HepG2 (cell line): ENCODE results near the gene MTRF1. TPM values are rescaled to one million over a fixed set of nuclear protein-coding genes. Genes with fewer than 3 reads are reported as not detected.

Experiments
- BHLHE40 ChIP-seq: IDR thresholded peaks from 2 replicates; pipeline ENCODE4 v1.6.1; 2011; ENCODE audit warnings: low read length, improper control_type of control experiment
- CENPX ChIP-seq: sonication (generic); formaldehyde crosslinking; IDR thresholded peaks from 2 replicates; pipeline ENCODE4 v1.9.0; 2021; ENCODE audit warnings: mild to moderate bottlenecking, missing genetic modification reagents, moderate library complexity
- CHD4 ChIP-seq: fragments of 200-600 bp; sonication (generic); IDR thresholded peaks from 2 replicates; pipeline ENCODE4 v1.7.0; 2017; ENCODE audit warnings: mild to moderate bottlenecking, low read length, borderline replicate concordance
- HOXA3 ChIP-seq: sonication (generic); formaldehyde crosslinking; IDR thresholded peaks from 2 replicates; pipeline ENCODE4 v1.5.0; 2020; ENCODE audit warnings: missing genetic modification reagents
- KLF15 ChIP-seq: sonication (generic); formaldehyde crosslinking; IDR thresholded peaks from 2 replicates; pipeline ENCODE4 v1.8.1; 2023; ENCODE audit warnings: borderline replicate concordance, mild to moderate bottlenecking, inconsistent platforms, missing genetic modification reagents, mixed read lengths
- KLF9 ChIP-seq: IDR thresholded peaks from 2 replicates; pipeline ENCODE4 v1.6.1; 2016; ENCODE audit warnings: low read depth
- MYC ChIP-seq: sonication (generic); formaldehyde crosslinking; IDR thresholded peaks from 2 replicates; pipeline ENCODE4 v1.9.0; 2021; ENCODE audit warnings: missing genetic modification reagents, borderline replicate concordance
- NFKBIZ ChIP-seq: IDR thresholded peaks from 2 replicates; pipeline ENCODE4 v1.6.1; 2018; ENCODE audit warnings: missing genetic modification reagents, missing compliant biosample characterization
- SIX1 ChIP-seq: sonication (generic); formaldehyde crosslinking; IDR thresholded peaks from 2 replicates; pipeline ENCODE4 v1.4.0; 2020; ENCODE audit warnings: missing genetic modification reagents, borderline replicate concordance
- SIX4 ChIP-seq: sonication (generic); formaldehyde crosslinking; IDR thresholded peaks from 2 replicates; pipeline ENCODE4 v1.4.0; 2020; ENCODE audit warnings: missing genetic modification reagents
- SPEN ChIP-seq: sonication (generic); formaldehyde crosslinking; IDR thresholded peaks from 2 replicates; pipeline ENCODE4 v1.5.1; 2020; ENCODE audit warnings: low read depth, mild to moderate bottlenecking, missing genetic modification reagents
- U2AF1 ChIP-seq: fragments of 200-400 bp; formaldehyde crosslinking; optimal IDR thresholded peaks from 2 replicates; pipeline ENCODE3; 2017; ENCODE audit warnings: mild to moderate bottlenecking, low read depth, low read length
- ZBTB38 ChIP-seq: sonication (generic); formaldehyde crosslinking; IDR thresholded peaks from 2 replicates; pipeline ENCODE4 v1.5.1; 2020; ENCODE audit warnings: mild to moderate bottlenecking, missing genetic modification reagents
- ZFAT ChIP-seq: sonication (generic); formaldehyde crosslinking; conservative IDR thresholded peaks from 2 replicates; pipeline ENCODE4 v1.8.1; 2023; ENCODE audit warnings: missing genetic modification reagents, inconsistent platforms
- polyA plus RNA-seq, 8 experiments: library from polyadenylated mRNA; depleted of rRNA in 3 of 8; stranded (reverse) in 7 of 8; unstranded in 1 of 8; fragments of >200 nt; fragmentation: Illumina TruSeq in 4 of 8; extraction: Trizol in 4 of 8; gene quantifications; 2 replicates each; pipeline versions ENCODE4 v1.2.1 to v1.2.3, GENCODE V29; 2011 to 2016; ENCODE audit warnings: low read depth in 4 of 8, missing spikeins in 1 of 8, mixed read lengths in 1 of 8; ENCODE audit not compliant: insufficient read depth in 1 of 8
- total RNA-seq, 5 experiments: library from RNA; depleted of rRNA; stranded (reverse); fragments of >200 nt; fragmentation: Illumina TruSeq; extraction: Trizol; gene quantifications; 2 replicates each; pipeline ENCODE4 v1.2.3, GENCODE V29; 2016; ENCODE audit warnings: low read depth in 1 of 5
- TF ChIP-seq, protein P1 (sequence below): fragments of 450-650 bp; IDR thresholded peaks from 2 replicates; pipeline ENCODE4 v1.6.1; 2017; ENCODE audit warnings: mild to moderate bottlenecking
- TF ChIP-seq, protein P2 (sequence below): sonication (generic); formaldehyde crosslinking; IDR thresholded peaks from 2 replicates; pipeline ENCODE4 v1.8.0; 2022; ENCODE audit warnings: missing genetic modification reagents, mild to moderate bottlenecking, inconsistent platforms, borderline replicate concordance
- TF ChIP-seq, protein P3 (sequence below): sonication (generic); formaldehyde crosslinking; IDR thresholded peaks from 2 replicates; pipeline ENCODE4 v1.4.0; 2020; ENCODE audit warnings: missing genetic modification reagents, mild to moderate bottlenecking, borderline replicate concordance
- TF ChIP-seq, protein P4 (sequence below): sonication (generic); formaldehyde crosslinking; IDR thresholded peaks from 2 replicates; pipeline ENCODE4 v1.5.0; 2020; ENCODE audit warnings: missing genetic modification reagents
- TF ChIP-seq, protein P5 (sequence below): sonication (generic); formaldehyde crosslinking; IDR thresholded peaks from 2 replicates; pipeline ENCODE4 v1.9.0; 2021; ENCODE audit warnings: missing genetic modification reagents, borderline replicate concordance

Gene MTRF1
- total and polyA plus RNA-seq, 2 of the 13 experiments (the other 11 are each of a cell fraction or from before 2014, with no cell fraction given) = 21.6 to 27.2 TPM

DNA sequence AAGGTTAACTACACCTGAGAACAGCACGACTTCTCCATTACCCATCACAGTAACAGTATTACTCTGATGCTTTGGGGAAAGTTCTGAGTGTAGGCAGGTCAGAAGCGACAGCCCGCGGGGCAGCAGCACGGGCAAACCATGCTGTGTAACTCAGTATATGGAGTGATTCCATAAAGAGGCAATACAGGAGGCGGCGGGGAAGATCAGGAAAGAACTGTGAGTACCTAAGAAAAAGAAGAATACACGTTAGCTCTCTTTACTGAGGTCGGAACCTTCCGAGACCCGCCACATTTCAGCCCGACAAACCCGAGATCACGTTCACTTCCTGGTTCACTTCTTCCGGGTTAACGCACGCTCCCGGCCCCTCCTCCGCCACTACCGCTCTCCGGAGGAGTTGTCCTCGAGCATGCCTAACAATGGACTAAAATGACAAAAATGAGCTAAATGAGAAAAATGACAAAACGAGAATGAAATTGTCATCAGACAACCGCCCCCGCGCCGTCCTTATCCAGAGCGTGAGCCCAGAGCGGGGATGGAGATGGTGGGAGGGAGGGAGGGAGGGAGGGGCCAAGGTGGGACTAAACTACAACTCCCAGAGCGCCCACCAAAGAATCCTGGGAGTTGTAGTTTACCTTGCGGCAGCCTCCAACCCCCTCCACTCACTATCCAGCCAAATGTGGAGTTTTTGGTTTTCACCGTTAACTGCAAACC, at the start of gene MTRF1 (continued):
- no peak for TF ChIP-seq CHD4
- no peak for TF ChIP-seq KLF9 (CRISPR knock-in tag)
- TF ChIP-seq NFKBIZ (CRISPR knock-in tag) = 0 out of 2 replicates have a peak, but pooled peaks have one; percentile 50
- TF ChIP-seq, protein P1, sequence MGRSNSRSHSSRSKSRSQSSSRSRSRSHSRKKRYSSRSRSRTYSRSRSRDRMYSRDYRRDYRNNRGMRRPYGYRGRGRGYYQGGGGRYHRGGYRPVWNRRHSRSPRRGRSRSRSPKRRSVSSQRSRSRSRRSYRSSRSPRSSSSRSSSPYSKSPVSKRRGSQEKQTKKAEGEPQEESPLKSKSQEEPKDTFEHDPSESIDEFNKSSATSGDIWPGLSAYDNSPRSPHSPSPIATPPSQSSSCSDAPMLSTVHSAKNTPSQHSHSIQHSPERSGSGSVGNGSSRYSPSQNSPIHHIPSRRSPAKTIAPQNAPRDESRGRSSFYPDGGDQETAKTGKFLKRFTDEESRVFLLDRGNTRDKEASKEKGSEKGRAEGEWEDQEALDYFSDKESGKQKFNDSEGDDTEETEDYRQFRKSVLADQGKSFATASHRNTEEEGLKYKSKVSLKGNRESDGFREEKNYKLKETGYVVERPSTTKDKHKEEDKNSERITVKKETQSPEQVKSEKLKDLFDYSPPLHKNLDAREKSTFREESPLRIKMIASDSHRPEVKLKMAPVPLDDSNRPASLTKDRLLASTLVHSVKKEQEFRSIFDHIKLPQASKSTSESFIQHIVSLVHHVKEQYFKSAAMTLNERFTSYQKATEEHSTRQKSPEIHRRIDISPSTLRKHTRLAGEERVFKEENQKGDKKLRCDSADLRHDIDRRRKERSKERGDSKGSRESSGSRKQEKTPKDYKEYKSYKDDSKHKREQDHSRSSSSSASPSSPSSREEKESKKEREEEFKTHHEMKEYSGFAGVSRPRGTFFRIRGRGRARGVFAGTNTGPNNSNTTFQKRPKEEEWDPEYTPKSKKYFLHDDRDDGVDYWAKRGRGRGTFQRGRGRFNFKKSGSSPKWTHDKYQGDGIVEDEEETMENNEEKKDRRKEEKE = no peak
- TF ChIP-seq, protein P2, sequence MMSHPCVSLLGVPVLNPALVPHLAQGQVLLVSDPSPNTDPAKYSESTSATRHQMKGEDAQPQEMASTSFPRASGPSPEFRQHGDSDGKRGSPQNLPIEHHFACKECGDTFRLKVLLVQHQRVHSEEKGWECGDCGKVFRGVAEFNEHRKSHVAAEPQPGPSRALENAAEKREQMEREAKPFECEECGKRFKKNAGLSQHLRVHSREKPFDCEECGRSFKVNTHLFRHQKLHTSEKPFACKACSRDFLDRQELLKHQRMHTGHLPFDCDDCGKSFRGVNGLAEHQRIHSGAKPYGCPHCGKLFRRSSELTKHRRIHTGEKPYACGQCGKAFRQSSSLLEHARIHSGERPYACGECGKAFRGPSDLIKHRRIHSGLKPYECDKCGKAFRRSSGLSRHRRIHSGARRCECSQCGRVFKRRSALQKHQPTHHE (CRISPR knock-in tag) = no peak
- TF ChIP-seq, protein P3, sequence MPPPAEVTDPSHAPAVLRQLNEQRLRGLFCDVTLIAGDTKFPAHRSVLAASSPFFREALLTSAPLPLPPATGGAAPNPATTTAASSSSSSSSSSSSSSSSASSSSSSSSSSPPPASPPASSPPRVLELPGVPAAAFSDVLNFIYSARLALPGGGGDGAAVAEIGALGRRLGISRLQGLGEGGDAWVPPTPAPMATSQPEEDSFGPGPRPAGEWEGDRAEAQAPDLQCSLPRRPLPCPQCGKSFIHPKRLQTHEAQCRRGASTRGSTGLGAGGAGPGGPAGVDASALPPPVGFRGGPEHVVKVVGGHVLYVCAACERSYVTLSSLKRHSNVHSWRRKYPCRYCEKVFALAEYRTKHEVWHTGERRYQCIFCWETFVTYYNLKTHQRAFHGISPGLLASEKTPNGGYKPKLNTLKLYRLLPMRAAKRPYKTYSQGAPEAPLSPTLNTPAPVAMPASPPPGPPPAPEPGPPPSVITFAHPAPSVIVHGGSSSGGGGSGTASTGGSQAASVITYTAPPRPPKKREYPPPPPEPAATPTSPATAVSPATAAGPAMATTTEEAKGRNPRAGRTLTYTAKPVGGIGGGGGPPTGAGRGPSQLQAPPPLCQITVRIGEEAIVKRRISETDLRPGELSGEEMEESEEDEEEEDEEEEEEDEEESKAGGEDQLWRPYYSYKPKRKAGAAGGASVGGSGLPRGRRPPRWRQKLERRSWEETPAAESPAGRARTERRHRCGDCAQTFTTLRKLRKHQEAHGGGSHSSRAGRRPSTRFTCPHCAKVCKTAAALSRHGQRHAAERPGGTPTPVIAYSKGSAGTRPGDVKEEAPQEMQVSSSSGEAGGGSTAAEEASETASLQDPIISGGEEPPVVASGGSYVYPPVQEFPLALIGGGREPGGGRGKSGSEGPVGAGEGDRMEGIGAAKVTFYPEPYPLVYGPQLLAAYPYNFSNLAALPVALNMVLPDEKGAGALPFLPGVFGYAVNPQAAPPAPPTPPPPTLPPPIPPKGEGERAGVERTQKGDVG = no peak
- TF ChIP-seq HOXA3 (CRISPR knock-in tag) = peak; percentile 58; the same call in 1 of the 2 replicates
- TF ChIP-seq, protein P4, sequence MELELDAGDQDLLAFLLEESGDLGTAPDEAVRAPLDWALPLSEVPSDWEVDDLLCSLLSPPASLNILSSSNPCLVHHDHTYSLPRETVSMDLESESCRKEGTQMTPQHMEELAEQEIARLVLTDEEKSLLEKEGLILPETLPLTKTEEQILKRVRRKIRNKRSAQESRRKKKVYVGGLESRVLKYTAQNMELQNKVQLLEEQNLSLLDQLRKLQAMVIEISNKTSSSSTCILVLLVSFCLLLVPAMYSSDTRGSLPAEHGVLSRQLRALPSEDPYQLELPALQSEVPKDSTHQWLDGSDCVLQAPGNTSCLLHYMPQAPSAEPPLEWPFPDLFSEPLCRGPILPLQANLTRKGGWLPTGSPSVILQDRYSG (CRISPR knock-in tag) = no peak
- no peak for TF ChIP-seq KLF15 (CRISPR knock-in tag)
- TF ChIP-seq SIX1 (CRISPR knock-in tag) = no peak
- TF ChIP-seq SIX4 (CRISPR knock-in tag) = no peak
- TF ChIP-seq ZFAT (CRISPR knock-in tag) = no peak
- 0 out of 2 replicates have a peak, but pooled peaks have one; percentile 30 for TF ChIP-seq ZBTB38 (CRISPR knock-in tag)
- no peak; the same call in 1 of the 2 replicates for TF ChIP-seq BHLHE40
- TF ChIP-seq SPEN (CRISPR knock-in tag) = peak; percentile 73
- TF ChIP-seq MYC (CRISPR knock-in tag) = peak; percentile 36; the same call in 1 of the 2 replicates
- TF ChIP-seq, protein P5, sequence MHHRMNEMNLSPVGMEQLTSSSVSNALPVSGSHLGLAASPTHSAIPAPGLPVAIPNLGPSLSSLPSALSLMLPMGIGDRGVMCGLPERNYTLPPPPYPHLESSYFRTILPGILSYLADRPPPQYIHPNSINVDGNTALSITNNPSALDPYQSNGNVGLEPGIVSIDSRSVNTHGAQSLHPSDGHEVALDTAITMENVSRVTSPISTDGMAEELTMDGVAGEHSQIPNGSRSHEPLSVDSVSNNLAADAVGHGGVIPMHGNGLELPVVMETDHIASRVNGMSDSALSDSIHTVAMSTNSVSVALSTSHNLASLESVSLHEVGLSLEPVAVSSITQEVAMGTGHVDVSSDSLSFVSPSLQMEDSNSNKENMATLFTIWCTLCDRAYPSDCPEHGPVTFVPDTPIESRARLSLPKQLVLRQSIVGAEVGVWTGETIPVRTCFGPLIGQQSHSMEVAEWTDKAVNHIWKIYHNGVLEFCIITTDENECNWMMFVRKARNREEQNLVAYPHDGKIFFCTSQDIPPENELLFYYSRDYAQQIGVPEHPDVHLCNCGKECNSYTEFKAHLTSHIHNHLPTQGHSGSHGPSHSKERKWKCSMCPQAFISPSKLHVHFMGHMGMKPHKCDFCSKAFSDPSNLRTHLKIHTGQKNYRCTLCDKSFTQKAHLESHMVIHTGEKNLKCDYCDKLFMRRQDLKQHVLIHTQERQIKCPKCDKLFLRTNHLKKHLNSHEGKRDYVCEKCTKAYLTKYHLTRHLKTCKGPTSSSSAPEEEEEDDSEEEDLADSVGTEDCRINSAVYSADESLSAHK = no peak
- no peak for TF ChIP-seq U2AF1
- no peak for TF ChIP-seq CENPX (CRISPR knock-in tag)
